Measurements from ENCODE around the gene GLI3. TPM values are rescaled to one million over a fixed set of nuclear protein-coding genes. Genes with fewer than 3 reads are reported as not detected.

The GLI3 gene
- total RNA-seq, 1 experiment from 2014 or later = 45.0 TPM

- no peak overlapping the region for H3K4me2 ChIP-seq (ENCODE audit: insufficient read depth, insufficient read length, low read length)
- no peaks in the 10 kb centered on the region for H3K23me2 ChIP-seq (ENCODE audit: insufficient read length, low read depth, low read length, poor library complexity, severe bottlenecking)
- no peak overlapping the region for H2BK20ac ChIP-seq (ENCODE audit: low read depth, low read length, poor library complexity, severe bottlenecking)
- Mint-ChIP-seq H3K4me1 (peaks cover 39% of the 10 kb centered on the region in 2 experiments), H3K9me3 (peaks cover 2 to 7% of the 10 kb centered on the region in 2 experiments; a peak in 2 of 5 replicates), H3K27ac (peak overlapping the region in 1 of 3 experiments; percentile 24; a peak in 1 of 7 replicates), H3K36me3 (ENCODE audit: insufficient read depth in 1 of 3, low read depth in 3 of 3) (peaks cover 9 to 13% (median 10%) of the 10 kb centered on the region in 3 experiments), H3K27me3 (ENCODE audit: low read depth) (peaks cover 45% of the 10 kb centered on the region), H3K4me3 (no peak overlapping the region)
- no peaks in the 10 kb centered on the region for H4K20me1 ChIP-seq (ENCODE audit: control insufficient read depth, insufficient read depth, insufficient read length)
- no peak overlapping the region for H3K27ac ChIP-seq (ENCODE audit: insufficient read length, low read depth, low read length)
- no peak overlapping the region for H3K18ac ChIP-seq (ENCODE audit: insufficient read length, low read depth, low read length)
- no peak overlapping the region for H2BK12ac ChIP-seq (ENCODE audit: insufficient read length, low read depth, low read length)
- no peaks in the 10 kb centered on the region for H3K79me1 ChIP-seq (ENCODE audit: insufficient read depth, low read depth, low read length, poor library complexity, severe bottlenecking)
- no peak overlapping the region for H2AK5ac ChIP-seq (ENCODE audit: insufficient read length, low read length)
- no peak overlapping the region for H3K4ac ChIP-seq (ENCODE audit: low read depth, low read length)
- no peak overlapping the region for H2BK5ac ChIP-seq (ENCODE audit: insufficient read length, low read length)
- H3K27me3 ChIP-seq (ENCODE audit: insufficient read depth, low read length) = peaks cover 43% of the 10 kb centered on the region
- H3K14ac ChIP-seq (ENCODE audit: insufficient read depth, low read length) = no peak overlapping the region
- no peak overlapping the region for H3K23ac ChIP-seq (ENCODE audit: insufficient read length, low read depth, low read length)
- H2BK120ac ChIP-seq (ENCODE audit: low read depth, low read length, poor library complexity, severe bottlenecking) = no peak overlapping the region
- H3K4me1 ChIP-seq (ENCODE audit: insufficient read depth, low read length) = peaks cover 4% of the 10 kb centered on the region; the same call in 1 of the 2 replicates
- H2AFZ ChIP-seq (ENCODE audit: low read length) = no peak overlapping the region
- no peak overlapping the region for H4K8ac ChIP-seq (replicated peaks; ENCODE audit: insufficient read length, low read depth, low read length)
- no peak overlapping the region for H4K91ac ChIP-seq (ENCODE audit: insufficient read length, low read depth, low read length)
- no peak for TF ChIP-seq CTCF (conservative IDR thresholded peaks at IDR 0.05)
- WGBS (ENCODE audit: extremely low coverage, insufficient read length, low lambda C conversion rate) = no CpG with 5 or more reads among the region's 11 CpGs
- no peak overlapping the region for H4K5ac ChIP-seq (ENCODE audit: insufficient read length, low read depth, low read length)
- no peaks in the 10 kb centered on the region for H3K9me3 ChIP-seq (ENCODE audit: control insufficient read depth, low read depth, low read length)
- no peak for DNase-seq
- no peak overlapping the region for H3K9ac ChIP-seq (ENCODE audit: extremely low read depth, insufficient read length, low read length)
- no peak overlapping the region for H3K56ac ChIP-seq (ENCODE audit: insufficient read length, low read depth, low read length)
- no peaks in the 10 kb centered on the region for H3K79me2 ChIP-seq (ENCODE audit: insufficient read depth, low read length)
- no peak overlapping the region for H3T11ph ChIP-seq (ENCODE audit: low read length)
- H2BK15ac ChIP-seq (ENCODE audit: low read depth, low read length) = no peak overlapping the region
Measured at GRCh38 chr7:42096681-42097561, 140.1 kb downstream of the GLI3 start.
